Breast epithelium (tissue), 4 donors: ENCODE results near the gene CCNDBP1. TPM values are rescaled to one million over a fixed set of nuclear protein-coding genes. Genes with fewer than 3 reads are reported as not detected.

ENCODE experiments used
- DNase-seq, 2 donors: peaks; one replicate each; pipeline ENCODE4 v3.0.0-alpha.2; 2019; ENCODE audit warnings: low spot score in 2 of 2
- H3K27ac ChIP-seq, 2 donors: fragments of 200-600 bp; sonication (generic) in 1 of 2; one replicate each; pipeline ENCODE4 v1.5.1; 2016 to 2019; ENCODE audit warnings: mild to moderate bottlenecking in 1 of 2
- H3K27me3 ChIP-seq, 2 donors: fragments of 200-600 bp; sonication (generic) in 1 of 2; one replicate each; pipeline versions ENCODE4 v1.5.1 to v1.6.0; 2017 to 2019; ENCODE audit warnings: control low read depth in 1 of 2, mild to moderate bottlenecking in 1 of 2
- H3K36me3 ChIP-seq: fragments of 200-600 bp; one replicate; pipeline ENCODE4 v1.5.1; 2019
- H3K4me1 ChIP-seq, 2 donors: fragments of 200-600 bp; sonication (generic); one replicate each; pipeline ENCODE4 v1.5.1; 2016 to 2019; ENCODE audit warnings: control low read depth in 1 of 2
- H3K4me3 ChIP-seq, 3 donors: fragments of 200-600 bp; sonication (generic); 1 replicate in 2 of 3; 2 replicates in 1 of 3; pipeline ENCODE4 v1.5.1; 2016 to 2019; ENCODE audit warnings: mild to moderate bottlenecking in 3 of 3, moderate library complexity in 2 of 3
- H3K9me3 ChIP-seq, 2 donors: fragments of 200-600 bp; sonication (generic) in 1 of 2; one replicate each; pipeline ENCODE4 v1.5.1; 2016 to 2019; ENCODE audit warnings: control low read depth in 1 of 2
- CTCF ChIP-seq, 3 donors: fragments of 450-650 bp; IDR thresholded peaks; one replicate each; pipeline ENCODE4 v1.5.1; 2016 to 2017; ENCODE audit warnings: antibody characterized with exemption in 3 of 3, mild to moderate bottlenecking in 3 of 3, moderate library complexity in 3 of 3
- POLR2A ChIP-seq: fragments of 450-650 bp; IDR thresholded peaks from one replicate; pipeline ENCODE4 v1.6.1; 2016; ENCODE audit warnings: antibody characterized with exemption, mild to moderate bottlenecking, moderate library complexity
- POLR2AphosphoS5 ChIP-seq, 3 donors: sonication (generic); formaldehyde crosslinking; IDR thresholded peaks; one replicate each; pipeline ENCODE4 v1.6.1; 2017; ENCODE audit warnings: antibody characterized with exemption in 3 of 3
- intact Hi-C: fragments of 100-400 bp; cut with DNase I; formaldehyde crosslinking; loops from one replicate; pipeline ENCODE4 v1.15.1; 2023; ENCODE audit warnings: low total_unique reads
- total RNA-seq, 3 donors: library from RNA; depleted of rRNA; stranded (reverse); fragments of >200 nt; gene quantifications; one replicate each; pipeline ENCODE4 v1.1.0, GENCODE V29; 2016

Gene CCNDBP1
- total RNA-seq, 3 donors from 2014 or later: 90.1 to 179 (median 106) TPM

GRCh38 chr15:43186003-43186353 lies 775 bp downstream of the CCNDBP1 start:
- Histone ChIP-seq H3K27me3 (no peaks in the 10 kb centered on the region), H3K4me3 (peak overlapping the region; percentile 66 to 95 (median 89)), H3K27ac (peak overlapping the region; percentile 94 to 97), H3K36me3 (no peaks in the 10 kb centered on the region), H3K4me1 (peaks cover 2 to 21% of the 10 kb centered on the region in 2 donors), H3K9me3 (no peaks in the 10 kb centered on the region)
- TF ChIP-seq POLR2AphosphoS5 (IDR thresholded peaks at IDR 0.05) (no peak), POLR2A (no peak), CTCF (IDR thresholded peaks at IDR 0.05) (no peak)
- no peak for DNase-seq
- intact Hi-C loops: no loop called here

DNA sequence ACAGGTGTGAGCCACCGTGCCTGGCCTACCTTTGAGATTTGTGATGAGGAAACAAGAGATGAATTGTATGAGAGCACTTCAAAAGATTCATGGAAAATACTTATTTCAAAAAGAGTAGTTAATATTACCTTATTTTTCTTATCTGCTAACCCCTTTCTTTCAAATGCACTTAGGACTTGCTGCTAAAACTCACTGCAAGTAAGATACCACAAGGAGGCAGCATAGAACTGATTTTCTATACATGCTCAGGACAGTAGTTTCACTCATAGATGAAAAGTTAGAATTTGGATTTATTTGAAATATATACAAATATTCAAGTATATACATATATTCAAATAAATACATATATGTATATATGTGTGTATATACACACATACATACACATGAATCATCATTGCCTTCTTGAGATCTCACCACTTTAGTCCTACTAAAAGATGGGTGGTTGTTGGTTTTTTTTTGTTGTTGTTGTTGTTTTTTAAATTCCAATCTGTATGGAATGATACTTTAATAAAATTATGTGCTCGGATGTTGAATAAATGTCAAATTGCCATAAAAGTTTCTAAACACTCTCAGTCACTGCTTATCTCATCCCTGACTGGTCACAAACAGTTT lies 2.4 kb downstream of the CCNDBP1 start:
- no peak overlapping the region for H3K4me3 ChIP-seq
- peaks cover 2 to 21% of the 10 kb centered on the region in 2 donors for H3K4me1 ChIP-seq
- DNase-seq: no peak
- H3K27me3 ChIP-seq: no peaks in the 10 kb centered on the region
- intact Hi-C loops: no loop called here
- no peaks in the 10 kb centered on the region for H3K36me3 ChIP-seq
- no peaks in the 10 kb centered on the region for H3K9me3 ChIP-seq
- H3K27ac ChIP-seq: no peak overlapping the region
- no peak for TF ChIP-seq POLR2AphosphoS5 (IDR thresholded peaks at IDR 0.05)
- no peak for TF ChIP-seq POLR2A
- TF ChIP-seq CTCF (IDR thresholded peaks at IDR 0.05): peak in 2 of 3 donors; percentile 31 to 48

DNA sequence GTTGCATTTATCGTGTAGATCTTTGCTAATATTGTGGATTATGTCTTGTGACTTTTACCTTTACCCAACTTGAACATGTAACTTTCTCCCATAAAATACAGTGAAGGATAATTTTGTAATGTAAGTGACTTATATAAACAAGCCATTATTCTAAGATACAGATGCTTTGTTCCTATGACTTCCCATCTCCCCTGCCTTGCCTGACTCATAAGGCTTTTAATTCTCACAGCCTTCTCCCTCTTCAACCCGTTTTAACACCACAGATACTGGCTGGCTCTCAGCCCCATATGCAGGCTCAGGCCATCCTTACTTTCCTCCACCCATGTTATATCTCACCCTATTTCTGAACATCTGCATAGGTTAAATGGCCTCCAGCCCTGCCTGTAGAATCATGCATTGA lies 4.1 kb downstream of the CCNDBP1 start:
- Histone ChIP-seq H3K27ac (peak overlapping the region in 1 of 2 donors; percentile 78), H3K4me3 (no peak overlapping the region), H3K27me3 (no peaks in the 10 kb centered on the region), H3K9me3 (no peaks in the 10 kb centered on the region), H3K4me1 (peaks cover 2 to 21% of the 10 kb centered on the region in 2 donors), H3K36me3 (no peaks in the 10 kb centered on the region)
- TF ChIP-seq CTCF (IDR thresholded peaks at IDR 0.05): no peak
- TF ChIP-seq POLR2A: no peak
- TF ChIP-seq POLR2AphosphoS5 (IDR thresholded peaks at IDR 0.05): no peak
- no peak for DNase-seq
- intact Hi-C loops: no loop called here

DNA sequence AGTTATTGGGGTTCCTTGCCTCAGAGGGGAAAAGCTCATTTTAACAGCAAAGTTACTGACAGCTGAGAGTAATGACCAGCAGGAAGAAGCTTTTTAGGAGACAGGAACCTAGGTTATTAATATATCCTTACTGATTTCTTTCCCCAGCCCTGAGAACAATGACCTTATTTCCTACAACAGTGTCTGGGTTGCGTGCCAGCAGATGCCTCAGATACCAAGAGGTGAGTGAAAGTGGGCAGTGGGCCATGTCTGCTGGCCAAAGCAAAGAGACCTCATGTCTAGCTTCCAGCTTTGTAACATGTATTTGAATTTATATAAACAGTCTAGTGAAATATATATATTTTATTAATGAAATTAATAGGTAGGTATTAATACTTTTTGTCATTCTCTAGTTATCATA lies 5.0 kb downstream of the CCNDBP1 start:
- H3K27me3 ChIP-seq: no peaks in the 10 kb centered on the region
- H3K9me3 ChIP-seq: no peaks in the 10 kb centered on the region
- H3K4me1 ChIP-seq: peaks cover 2 to 21% of the 10 kb centered on the region in 2 donors
- DNase-seq: peak; percentile 84 to 90
- peak overlapping the region; percentile 69 to 78 for H3K27ac ChIP-seq
- no peaks in the 10 kb centered on the region for H3K36me3 ChIP-seq
- no peak overlapping the region for H3K4me3 ChIP-seq
- intact Hi-C loops: no loop called here
- TF ChIP-seq POLR2AphosphoS5 (IDR thresholded peaks at IDR 0.05): no peak
- no peak for TF ChIP-seq POLR2A
- no peak for TF ChIP-seq CTCF (IDR thresholded peaks at IDR 0.05)

DNA sequence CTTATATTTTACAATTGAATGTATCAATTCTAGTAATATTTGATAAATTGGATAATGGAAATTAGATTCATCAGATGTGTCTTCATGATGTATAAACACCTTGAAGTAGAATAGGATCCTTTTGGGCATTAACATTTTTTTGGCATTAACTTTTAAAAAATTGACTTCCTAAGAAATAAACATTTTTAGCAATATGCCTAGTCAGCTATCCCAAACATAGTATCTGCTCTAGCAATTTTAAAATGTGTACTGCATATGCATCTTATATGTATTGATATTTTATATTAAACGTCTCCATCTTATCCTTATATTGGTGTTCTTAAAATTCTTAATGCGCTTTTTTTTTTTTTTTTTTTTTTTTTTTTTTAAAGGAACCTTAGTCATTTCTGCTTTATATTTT lies 8.5 kb downstream of the CCNDBP1 start:
- H3K27me3 ChIP-seq: no peaks in the 10 kb centered on the region
- DNase-seq: no peak
- no peak for TF ChIP-seq CTCF (IDR thresholded peaks at IDR 0.05)
- TF ChIP-seq POLR2AphosphoS5 (IDR thresholded peaks at IDR 0.05): no peak
- no peak for TF ChIP-seq POLR2A

More for the DNA sequence above, 8.5 kb downstream of the CCNDBP1 start:
- Histone ChIP-seq H3K4me3 (no peak overlapping the region), H3K27ac (no peak overlapping the region), H3K9me3 (peaks cover 0 to 6% of the 10 kb centered on the region in 2 donors), H3K4me1 (peaks cover 0 to 8% of the 10 kb centered on the region in 2 donors), H3K36me3 (no peaks in the 10 kb centered on the region)
- intact Hi-C loops: no loop called here
